Right lobe of liver (tissue), 6 donors: ENCODE results near the gene MAP9. TPM values are rescaled to one million over a fixed set of nuclear protein-coding genes. Genes with fewer than 3 reads are reported as not detected.

Experiments
- ATAC-seq, 4 donors: fragments of 200-7000 bp; cut with Tn5 transposase; one replicate each; pipeline ENCODE4 v1.9.1; 2020; ENCODE audit warnings: mild to moderate bottlenecking in 4 of 4, moderate library complexity in 4 of 4
- DNase-seq, 3 donors: peaks; one replicate each; pipeline ENCODE4 v3.0.0-alpha.2; 2020
- H3K27ac ChIP-seq, 3 donors: fragments of 200-600 bp; one replicate each; pipeline ENCODE4 v1.8.0; 2022
- H3K27me3 ChIP-seq, 2 donors: fragments of 200-600 bp; one replicate each; pipeline ENCODE4 v1.8.0; 2022
- H3K36me3 ChIP-seq, 4 donors: fragments of 200-600 bp; sonication (generic) in 1 of 4; one replicate each; pipeline versions ENCODE4 v1.5.1 to v1.8.0; 2017 to 2022; ENCODE audit warnings: control low read depth in 1 of 4
- H3K4me1 ChIP-seq, 4 donors: fragments of 200-600 bp; sonication (generic) in 1 of 4; one replicate each; pipeline versions ENCODE4 v1.5.1 to v1.8.0; 2017 to 2022; ENCODE audit warnings: control low read depth in 1 of 4
- H3K4me3 ChIP-seq, 3 donors: fragments of 200-600 bp; one replicate each; pipeline ENCODE4 v1.8.0; 2022
- H3K9me3 ChIP-seq, 4 donors: fragments of 200-600 bp; sonication (generic) in 1 of 4; one replicate each; pipeline versions ENCODE4 v1.5.1 to v1.8.0; 2017 to 2022; ENCODE audit warnings: control low read depth in 1 of 4
- POLR2A ChIP-seq: fragments of 450-650 bp; IDR thresholded peaks from one replicate; pipeline ENCODE4 v1.6.1; 2017; ENCODE audit warnings: antibody characterized with exemption, mild to moderate bottlenecking
- WGBS: methylation state at CpG from one replicate; pipeline ENCODE4 v1.1.6; 2018; ENCODE audit warnings: low coverage, low lambda C conversion rate; ENCODE audit not compliant: insufficient coverage; ENCODE audit errors: missing lambda C conversion rate; 5-methylcytosine and 5-hydroxymethylcytosine counted together
- intact Hi-C, 2 donors: fragments of 100-400 bp; cut with DNase I; formaldehyde crosslinking; loops; one replicate each; pipeline versions ENCODE4 v1.11.2 to v1.14.1; 2022
- total RNA-seq, 6 experiments: library from RNA; depleted of rRNA in 2 of 6; stranded (reverse); fragments of >200 nt in 2 of 6; fragmentation: NEBNext Ultra II Directional in 3 of 6; extraction: Animal tissue kit (Norgen Biotek cat#: 25700) in 3 of 6; gene quantifications; one replicate each; pipeline versions ENCODE4 v1.1.0 to v1.2.4, GENCODE V29; 2016 to 2023
- TF ChIP-seq, protein P1 (sequence below), 4 donors: fragments of 200-600 bp in 3 of 4; fragments of 450-650 bp in 1 of 4; IDR thresholded peaks; one replicate each; pipeline versions ENCODE4 v1.5.1 to v1.8.0; 2016 to 2022; ENCODE audit warnings: antibody characterized with exemption in 4 of 4, mild to moderate bottlenecking in 2 of 4
- donor health status: DM: no; HTN: yes; CAD: no.
- donor health status: DM: no; HTN: no; CAD: no.
- donor health status: DM: no; HTN: no; CAD: no.
- donor health status: DM: no; HTN: yes; CAD: no.
- donor health status: DM: no; HTN: yes; CAD: no.

The MAP9 gene
- total RNA-seq, 6 experiments from 2014 or later, result 0.15 to 1.1 (median 0.49) TPM

DNA sequence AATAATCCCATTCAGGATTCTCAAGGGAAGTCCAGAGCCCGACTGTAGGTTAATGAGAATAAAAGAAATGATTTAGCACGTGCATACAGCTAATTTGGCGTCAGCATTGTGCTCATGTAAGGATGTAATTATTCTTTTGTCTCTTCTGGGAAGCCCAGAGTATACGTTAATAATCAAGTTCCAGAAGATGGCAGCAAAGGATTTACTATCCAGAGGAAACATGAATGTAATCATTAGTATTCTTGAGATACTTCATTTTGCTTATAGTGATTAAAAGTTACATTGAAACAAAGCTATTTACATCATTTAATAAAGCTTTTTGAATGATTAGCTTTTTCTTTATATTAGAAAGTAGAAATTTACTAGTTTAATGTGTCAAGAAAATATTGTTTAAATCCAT, 27.1 kb upstream of the MAP9 start:
- 11% methylated on average over 4 of the region's 4 CpGs for WGBS
- TF ChIP-seq, protein P1, sequence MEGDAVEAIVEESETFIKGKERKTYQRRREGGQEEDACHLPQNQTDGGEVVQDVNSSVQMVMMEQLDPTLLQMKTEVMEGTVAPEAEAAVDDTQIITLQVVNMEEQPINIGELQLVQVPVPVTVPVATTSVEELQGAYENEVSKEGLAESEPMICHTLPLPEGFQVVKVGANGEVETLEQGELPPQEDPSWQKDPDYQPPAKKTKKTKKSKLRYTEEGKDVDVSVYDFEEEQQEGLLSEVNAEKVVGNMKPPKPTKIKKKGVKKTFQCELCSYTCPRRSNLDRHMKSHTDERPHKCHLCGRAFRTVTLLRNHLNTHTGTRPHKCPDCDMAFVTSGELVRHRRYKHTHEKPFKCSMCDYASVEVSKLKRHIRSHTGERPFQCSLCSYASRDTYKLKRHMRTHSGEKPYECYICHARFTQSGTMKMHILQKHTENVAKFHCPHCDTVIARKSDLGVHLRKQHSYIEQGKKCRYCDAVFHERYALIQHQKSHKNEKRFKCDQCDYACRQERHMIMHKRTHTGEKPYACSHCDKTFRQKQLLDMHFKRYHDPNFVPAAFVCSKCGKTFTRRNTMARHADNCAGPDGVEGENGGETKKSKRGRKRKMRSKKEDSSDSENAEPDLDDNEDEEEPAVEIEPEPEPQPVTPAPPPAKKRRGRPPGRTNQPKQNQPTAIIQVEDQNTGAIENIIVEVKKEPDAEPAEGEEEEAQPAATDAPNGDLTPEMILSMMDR (IDR thresholded peaks at IDR 0.05), result peak in 3 of 4 donors; percentile 16 to 29 (median 24)
- no peak for TF ChIP-seq POLR2A
- no peaks in the 10 kb centered on the region for H3K9me3 ChIP-seq

DNA sequence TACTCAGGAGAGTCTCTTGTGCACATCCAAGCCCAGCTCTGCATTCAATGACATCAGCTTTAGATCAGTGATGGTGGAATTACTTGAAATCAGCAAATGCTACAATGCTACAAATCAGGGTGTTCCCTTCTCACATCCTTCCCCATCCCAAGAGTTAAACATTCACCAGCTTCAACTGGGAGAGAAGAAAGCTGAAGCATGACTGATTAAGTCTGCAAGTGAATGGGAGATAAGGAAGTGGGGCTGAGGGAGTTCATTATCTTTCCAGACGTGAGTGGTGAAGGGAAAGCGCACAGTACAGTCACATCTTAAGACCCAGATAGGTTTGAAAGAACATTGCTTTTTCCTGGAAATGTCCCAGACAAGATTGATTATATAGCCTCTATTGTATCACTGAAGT, 26.2 kb upstream of the MAP9 start:
- H3K4me3 ChIP-seq, result no peak overlapping the region
- no peaks in the 10 kb centered on the region for H3K27me3 ChIP-seq
- H3K9me3 ChIP-seq, result no peaks in the 10 kb centered on the region
- ATAC-seq (no peak), DNase-seq (no peak)
- 25% methylated on average over 2 of the region's 2 CpGs for WGBS
- intact Hi-C loops, result no loop called here
- no peaks in the 10 kb centered on the region for H3K36me3 ChIP-seq
- H3K27ac ChIP-seq, result no peak overlapping the region
- TF ChIP-seq, protein P1 (IDR thresholded peaks at IDR 0.05), result no peak
- no peak for TF ChIP-seq POLR2A
- no peaks in the 10 kb centered on the region for H3K4me1 ChIP-seq

More for the DNA sequence above, 27.1 kb upstream of the MAP9 start:
- H3K4me1 ChIP-seq, result no peaks in the 10 kb centered on the region
- no peaks in the 10 kb centered on the region for H3K36me3 ChIP-seq
- H3K27me3 ChIP-seq, result no peaks in the 10 kb centered on the region
- no peak for DNase-seq
- no peak overlapping the region for H3K4me3 ChIP-seq
- ATAC-seq, result peak in 1 of 4 donors; percentile 29
- H3K27ac ChIP-seq, result no peak overlapping the region
- intact Hi-C loops, result no loop called here

DNA sequence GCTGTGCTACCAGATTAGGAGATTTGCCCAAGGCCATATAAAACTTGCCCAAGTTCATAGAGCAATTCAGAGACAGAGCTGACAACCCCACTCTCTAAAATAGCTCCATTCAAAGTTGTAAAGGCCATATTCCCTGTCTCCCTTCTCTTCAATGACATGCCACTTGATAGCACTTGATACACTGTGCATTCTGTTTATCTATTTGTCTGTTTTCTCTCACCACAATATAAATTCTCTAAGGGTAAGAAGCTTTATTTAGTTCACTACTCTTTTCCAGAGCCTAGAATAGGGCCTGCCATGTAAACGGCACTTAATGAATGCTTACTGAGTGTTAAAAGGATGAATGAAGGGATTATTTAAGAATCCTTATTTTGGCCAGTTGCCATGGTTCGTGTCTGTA, 24.1 kb upstream of the MAP9 start:
- H3K27ac ChIP-seq, result no peak overlapping the region
- no peak overlapping the region for H3K4me3 ChIP-seq
- no peak for TF ChIP-seq POLR2A
- TF ChIP-seq, protein P1 (IDR thresholded peaks at IDR 0.05), result no peak
- intact Hi-C loops, result no loop called here
- no peaks in the 10 kb centered on the region for H3K4me1 ChIP-seq
- 55% methylated on average over 2 of the region's 2 CpGs for WGBS
- no peaks in the 10 kb centered on the region for H3K9me3 ChIP-seq
- H3K36me3 ChIP-seq, result no peaks in the 10 kb centered on the region
- DNase-seq (no peak), ATAC-seq (no peak)
- no peaks in the 10 kb centered on the region for H3K27me3 ChIP-seq

DNA sequence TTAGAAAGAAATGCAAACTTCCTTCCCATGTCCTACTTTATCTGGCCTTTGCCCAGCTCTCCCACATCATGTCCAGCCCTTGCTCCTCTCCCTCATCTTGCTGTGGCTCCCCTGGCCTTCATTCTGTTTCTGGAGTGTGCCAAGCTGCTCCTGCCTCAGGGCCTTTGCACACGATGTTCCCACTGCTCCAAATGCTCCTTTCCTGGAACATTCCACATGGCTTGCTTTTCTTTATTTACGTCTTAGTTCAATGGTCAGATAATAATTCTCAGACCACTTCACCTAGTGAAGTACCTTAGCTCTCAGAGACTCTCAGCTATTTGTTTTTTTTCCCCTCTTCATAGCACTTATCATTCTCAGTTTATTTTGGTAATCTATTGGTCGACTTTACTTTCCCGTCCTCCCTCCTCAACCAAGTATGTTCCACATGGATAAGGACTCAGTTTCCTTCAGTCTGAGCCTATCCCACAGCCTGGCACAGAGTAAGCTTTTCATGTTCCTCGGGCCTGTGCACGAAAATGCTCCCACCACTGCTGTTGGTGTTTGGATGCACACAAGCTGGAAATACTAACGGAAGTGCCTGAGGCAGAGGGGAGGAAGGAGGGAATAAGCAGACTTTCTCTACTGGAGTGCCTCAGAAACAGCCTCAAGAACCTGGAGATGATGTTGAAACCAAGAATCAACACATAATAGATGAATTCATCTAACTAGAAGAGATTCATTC, 23.4 kb upstream of the MAP9 start:
- intact Hi-C loops, result no loop called here
- Histone ChIP-seq H3K36me3 (no peaks in the 10 kb centered on the region), H3K27ac (no peak overlapping the region), H3K27me3 (no peaks in the 10 kb centered on the region), H3K4me1 (no peaks in the 10 kb centered on the region), H3K4me3 (no peak overlapping the region), H3K9me3 (no peaks in the 10 kb centered on the region)
- ATAC-seq (no peak), DNase-seq (no peak)
- TF ChIP-seq, protein P1 (IDR thresholded peaks at IDR 0.05), result no peak
- TF ChIP-seq POLR2A, result no peak
- 45% methylated on average over 7 of the region's 7 CpGs for WGBS
